ENCODE data around the gene XAB2. TPM values are rescaled to one million over a fixed set of nuclear protein-coding genes. Genes with fewer than 3 reads are reported as not detected.

XAB2 gene
- total RNA-seq, 3 donors from 2014 or later: 64.6 to 76.1 (median 67.2) TPM

GRCh38 chr19:7570761-7571160 lies 58.6 kb downstream of the XAB2 start:
- H3K36me3 Mint-ChIP-seq (ENCODE audit: insufficient read depth): no peaks in the 10 kb centered on the region
- H3K4me3 Mint-ChIP-seq: no peak overlapping the region
- DNase-seq (no peak), ATAC-seq (no peak)
- peaks cover 1% of the 10 kb centered on the region for H3K4me1 Mint-ChIP-seq (ENCODE audit: low read depth)
- H3K9me3 Mint-ChIP-seq: no peaks in the 10 kb centered on the region
- peaks cover 4% of the 10 kb centered on the region for H3K27me3 Mint-ChIP-seq (ENCODE audit: low read depth)

Other genes starting within 250 kb of the XAB2 start
- 1 to 10 TPM in 1 of 3 donors, under 1 TPM in 2; 0.76 to 1.1 (median 0.90) TPM for gene PEX11G, start 140.5 kb downstream of the XAB2 start, total RNA-seq
- 1 to 10 TPM; 4.8 to 5.6 (median 5.1) TPM for gene ZNF358, start 113.4 kb downstream of the XAB2 start, total RNA-seq
- gene MCOLN1, start 106.9 kb downstream of the XAB2 start, total RNA-seq: 10 to 100 TPM; 20.5 to 27.4 (median 22.6) TPM
- gene PNPLA6, start 93.8 kb downstream of the XAB2 start, total RNA-seq: 100 to 1,000 TPM; 106 to 121 (median 107) TPM
- gene CAMSAP3, start 33.7 kb downstream of the XAB2 start, total RNA-seq: under 1 TPM; 0.34 to 0.38 (median 0.38) TPM
- gene PET100, start 248 bp upstream of the XAB2 start, total RNA-seq: 100 to 1,000 TPM; 107 to 132 (median 128) TPM
- under 1 TPM in 1 of 3 donors, not detected in 2; 0.37 TPM for gene PCP2, start 4.2 kb upstream of the XAB2 start, total RNA-seq
- gene STXBP2, start 7.6 kb upstream of the XAB2 start, total RNA-seq: 100 to 1,000 TPM; 113 to 119 (median 114) TPM
- not detected for gene RETN, start 39.5 kb upstream of the XAB2 start, total RNA-seq
- gene MCEMP1, start 47.5 kb upstream of the XAB2 start, total RNA-seq: not detected
- 100 to 1,000 TPM in 1 of 3 donors, 10 to 100 TPM in 2; 81.3 to 112 (median 89.8) TPM for gene TRAPPC5, start 51.3 kb upstream of the XAB2 start, total RNA-seq
- gene FCER2, start 72.6 kb upstream of the XAB2 start, total RNA-seq: 10 to 100 TPM in 2 of 3 donors, 1 to 10 TPM in 1; 6.9 to 52.7 (median 20.5) TPM
- not detected for gene CLEC4G, start 102.6 kb upstream of the XAB2 start, total RNA-seq
- gene CD209, start 118.0 kb upstream of the XAB2 start, total RNA-seq: not detected
- gene CLEC4M, start 133.7 kb upstream of the XAB2 start, total RNA-seq: not detected
- 1 to 10 TPM; 6.6 to 7.5 (median 7.1) TPM for gene EVI5L, start 200.7 kb upstream of the XAB2 start, total RNA-seq
- gene PRR36, start 244.8 kb upstream of the XAB2 start, total RNA-seq: under 1 TPM in 2 of 3 donors, not detected in 1; 0.05 to 0.08 TPM

Data from activated T-cell treated with anti-CD3 and anti-CD28 coated beads, Interleukin-2, amount 50 U/mL, for 4 hours (primary cell).